K562 (cell line): Measurements from ENCODE around the gene DELE1. TPM values are rescaled to one million over a fixed set of nuclear protein-coding genes. Genes with fewer than 3 reads are reported as not detected.

Experiments used
- ATAC-seq: fragments of 200-7000 bp; cut with Tn5 transposase; 3 replicates; pipeline ENCODE4 v1.9.1; 2020; ENCODE audit warnings: moderate library complexity
- BruUV-seq: library from RNA; stranded (reverse); fragments of 400-500 nt; replicated peaks from 2 replicates; lab custom pipeline; 2021; lab: Mats Ljungman, UMichigan
- CTCF ChIA-PET: fragments of 300-600 bp; formaldehyde crosslinking; extraction: SDS; loops from one replicate; lab custom pipeline; 2021; ENCODE audit warnings: low intra/inter-chr PET ratio; lab: Yijun Ruan, JAX
- POLR2A ChIA-PET: fragments of 300-600, 350-650 bp; sonication (Branson Sonifier 250); formaldehyde crosslinking; extraction: SDS; loops from one replicate; lab custom pipeline; 2021; ENCODE audit warnings: antibody characterized with exemption, inconsistent platforms; lab: Yijun Ruan, JAX
- DNase-seq, 4 experiments: peaks; one replicate each; pipeline versions ENCODE4 v3.0.0 to v3.0.0-alpha.2; 2011 to 2018; ENCODE audit warnings: low spot score in 3 of 4, mixed read lengths in 3 of 4; ENCODE audit errors: extremely low read depth in 1 of 4
- FAIRE-seq: peaks from 2 replicates; lab custom pipeline; 2011; peaks lifted over from hg19 to GRCh38; lab: Jason Lieb, UNC
- H2AFZ ChIP-seq: 2 replicates; pipeline ENCODE4 v1.6.0; 2011; ENCODE audit warnings: low read depth, low read length, control low read depth, inconsistent platforms
- H3K27ac ChIP-seq: fragments of 200-600 bp; 3 replicates; pipeline ENCODE4 v1.8.0; 2011; ENCODE audit warnings: low read depth, mild to moderate bottlenecking, control low read depth, inconsistent platforms, low read length, moderate library complexity, mixed read lengths; ENCODE audit errors: extremely low read depth
- H3K27me3 ChIP-seq, 2 experiments: fragments of 300-600 bp in 1 of 2; 2 replicates in 1 of 2; 3 replicates in 1 of 2; pipeline versions ENCODE4 v1.6.0 to v1.8.0; 2011; ENCODE audit warnings: inconsistent platforms in 2 of 2, low read length in 2 of 2, mild to moderate bottlenecking in 1 of 2, mixed read lengths in 1 of 2, moderate library complexity in 1 of 2; ENCODE audit not compliant: control insufficient read depth in 2 of 2, insufficient read depth in 2 of 2
- H3K36me3 ChIP-seq: fragments of 300-600 bp; 3 replicates; pipeline ENCODE4 v1.8.0; 2011; ENCODE audit warnings: mild to moderate bottlenecking, low read length, inconsistent platforms; ENCODE audit not compliant: control insufficient read depth, insufficient read depth
- H3K4me1 ChIP-seq, 2 experiments: fragments of 200-600 bp in 1 of 2; replicated peaks in 1 of 2; 2 replicates in 1 of 2; 3 replicates in 1 of 2; pipeline versions ENCODE4 v1.5.1 to v1.8.0; 2011; ENCODE audit warnings: inconsistent platforms in 2 of 2, low read length in 2 of 2, mild to moderate bottlenecking in 1 of 2, mixed read lengths in 1 of 2, moderate library complexity in 1 of 2; ENCODE audit not compliant: control insufficient read depth in 2 of 2, insufficient read depth in 2 of 2
- H3K4me2 ChIP-seq: 2 replicates; pipeline ENCODE4 v1.6.1; 2011; ENCODE audit warnings: low read length, control low read depth, inconsistent platforms, mixed read lengths; ENCODE audit not compliant: insufficient read depth
- H3K4me3 ChIP-seq: fragments of 200-600 bp; sonication (generic), shearing (Covaris generic); 2 replicates; pipeline ENCODE4 v1.5.1; 2016; ENCODE audit warnings: control low read depth, inconsistent platforms
- H3K79me2 ChIP-seq: fragments of 200-600 bp; 3 replicates; pipeline ENCODE4 v1.8.0; 2011; ENCODE audit warnings: low read length, inconsistent platforms; ENCODE audit not compliant: control insufficient read depth, insufficient read depth
- H3K9ac ChIP-seq, 2 experiments: 2 replicates each; pipeline versions ENCODE4 v1.6.0 to v1.6.1; 2011; ENCODE audit warnings: low read depth in 2 of 2, low read length in 2 of 2, control low read depth in 1 of 2, inconsistent platforms in 1 of 2, mild to moderate bottlenecking in 1 of 2, mixed read lengths in 1 of 2; ENCODE audit not compliant: insufficient read depth in 1 of 2
- H3K9me1 ChIP-seq: one replicate; pipeline ENCODE4 v1.6.0; 2011; ENCODE audit warnings: inconsistent platforms, mild to moderate bottlenecking, low read length, moderate library complexity; ENCODE audit not compliant: control insufficient read depth, insufficient read depth
- H3K9me3 ChIP-seq: replicated peaks from 2 replicates; pipeline ENCODE4 v1.5.1; 2011; ENCODE audit warnings: low read depth, low read length, inconsistent platforms; ENCODE audit not compliant: control insufficient read depth, insufficient read depth
- H4K20me1 ChIP-seq: replicated peaks from 2 replicates; pipeline ENCODE4 v1.6.1; 2011; ENCODE audit warnings: low read length, inconsistent platforms, mixed read lengths; ENCODE audit not compliant: control insufficient read depth, insufficient read depth
- CBX1 ChIP-seq: sonication (generic); IDR thresholded peaks from 2 replicates; pipeline ENCODE4 v1.6.1; 2016; ENCODE audit warnings: antibody characterized with exemption, low read depth, mild to moderate bottlenecking
- KLF10 ChIP-seq: fragments of 250-450 bp; sonication (Bioruptor Pico); IDR thresholded peaks from 2 replicates; pipeline ENCODE4 v1.6.1; 2021; ENCODE audit warnings: matching md5 sums
- MYNN ChIP-seq, 2 experiments: sonication (generic); formaldehyde crosslinking in 1 of 2; IDR thresholded peaks; 2 replicates each; pipeline versions ENCODE4 v1.5.0 to v1.6.1; 2016 to 2020; ENCODE audit warnings: antibody characterized with exemption in 1 of 2, missing genetic modification reagents in 1 of 2
- PKNOX1 ChIP-seq: fragments of 450-650 bp; IDR thresholded peaks from 2 replicates; pipeline ENCODE4 v1.6.1; 2016
- ZNF124 ChIP-seq: sonication (generic); formaldehyde crosslinking; IDR thresholded peaks from 2 replicates; pipeline ENCODE4 v1.8.1; 2022; ENCODE audit warnings: missing genetic modification reagents
- ZNF431 ChIP-seq: sonication (generic); formaldehyde crosslinking; IDR thresholded peaks from 2 replicates; pipeline ENCODE4 v1.8.0; 2022; ENCODE audit warnings: mild to moderate bottlenecking, missing genetic modification reagents
- WGBS: fragments of 100-300 bp; shearing (Covaris generic); methylation state at CpG from one replicate; pipeline ENCODE4 v1.1.6; 2016; ENCODE audit warnings: low coverage, mixed read lengths; ENCODE audit not compliant: insufficient coverage; ENCODE audit errors: missing lambda C conversion rate; 5-methylcytosine and 5-hydroxymethylcytosine counted together
- in situ Hi-C: fragments of 300-500 bp; cut with MboI; formaldehyde crosslinking; loops from 4 replicates; pipeline ENCODE4 v1.15.0; 2018; ENCODE audit warnings: inconsistent platforms, mixed read lengths
- intact Hi-C: fragments of 100-400 bp; cut with micrococcal nuclease; formaldehyde crosslinking; loops from 2 replicates; pipeline ENCODE4 v1.14.2; 2022
- polyA plus RNA-seq, 8 experiments: library from polyadenylated mRNA; depleted of rRNA in 4 of 8; stranded (reverse) in 5 of 8; unstranded in 3 of 8; fragments of >200 nt; fragmentation: Nextera tagmentation in 2 of 8; fragmentation: Illumina TruSeq in 1 of 8; extraction: Ambion mirVana in 2 of 8; extraction: Trizol in 1 of 8; gene quantifications; 2 replicates each; pipeline versions ENCODE4 v1.2.1 to v1.2.3, GENCODE V29; 2011 to 2014; ENCODE audit warnings: inconsistent platforms in 1 of 8, missing spikeins in 1 of 8
- total RNA-seq, 7 experiments: library from RNA; depleted of rRNA in 6 of 7; stranded (reverse); fragments of >200 nt in 6 of 7; fragmentation: Illumina TruSeq in 2 of 7; extraction: Trizol in 2 of 7; gene quantifications; 2 replicates each; pipeline versions ENCODE4 v1.2.1 to v1.2.3, GENCODE V29; 2011 to 2021; ENCODE audit warnings: low replicate concordance in 1 of 7

Gene DELE1
- total and polyA plus RNA-seq, 9 of the 15 experiments (the other 6 are each of a cell fraction or from before 2014, with no cell fraction given): 16.6 to 74.4 (median 49.8) TPM

GRCh38 chr5:141910271-141910673, 13.4 kb upstream of the DELE1 start:
- WGBS: 9% methylated on average over 2 of the region's 2 CpGs

More at GRCh38 chr5:141910271-141910673, 13.4 kb upstream of the DELE1 start:
- in situ Hi-C loops: no loop called here
- no peaks in the 10 kb centered on the region for H3K9me1 ChIP-seq
- ChIA-PET POLR2A (interaction anchor here (0.9 kb wide), 1 partner anchor 27 kb away, joined by 3 read pairs; no protein-coding TSS in a partner anchor), CTCF (no interaction called here)
- H3K27ac ChIP-seq: no peak overlapping the region
- intact Hi-C loops: no loop called here
- H3K27me3 ChIP-seq: no peaks in the 10 kb centered on the region
- BruUV-seq: no TSS peak
- H4K20me1 ChIP-seq: no peaks in the 10 kb centered on the region
- TF ChIP-seq PKNOX1: no peak
- no peak for TF ChIP-seq ZNF431 (CRISPR knock-in tag)
- no peak for TF ChIP-seq ZNF124
- no peak for TF ChIP-seq MYNN (IDR thresholded peaks at IDR 0.05)
- TF ChIP-seq MYNN (CRISPR knock-in tag; IDR thresholded peaks at IDR 0.05): no peak
- no peak for TF ChIP-seq CBX1
- no peak for TF ChIP-seq KLF10
- no peaks in the 10 kb centered on the region for H3K79me2 ChIP-seq
- H3K4me1 ChIP-seq: peaks cover 8 to 10% of the 10 kb centered on the region in 2 experiments; a peak in 4 of 5 replicates
- FAIRE-seq (no peak), DNase-seq (no peak), ATAC-seq (no peak)
- no peak overlapping the region for H3K4me2 ChIP-seq
- no peaks in the 10 kb centered on the region; the same call in 1 of the 2 replicates for H3K9me3 ChIP-seq
- no peaks in the 10 kb centered on the region for H3K36me3 ChIP-seq
- no peak overlapping the region for H2AFZ ChIP-seq
- H3K4me3 ChIP-seq: no peak overlapping the region
- H3K9ac ChIP-seq: no peak overlapping the region
